Type B pancreatic cell (in vitro differentiated cells): Measurements from ENCODE around the gene PLEKHG4B. TPM values are rescaled to one million over a fixed set of nuclear protein-coding genes. Genes with fewer than 3 reads are reported as not detected.

ENCODE experiments used
- DNase-seq: peaks from one replicate; pipeline ENCODE4 v3.0.0; 2021; ENCODE audit warnings: mixed read lengths; ENCODE audit not compliant: unreplicated experiment; ENCODE audit errors: extremely low spot score
- H3K27ac Mint-ChIP-seq: 2 replicates; pipeline ENCODE4 v1.8.0; 2021; ENCODE audit warnings: mild to moderate bottlenecking, mixed read lengths
- H3K27me3 Mint-ChIP-seq: 2 replicates; pipeline ENCODE4 v1.8.0; 2021; ENCODE audit warnings: mixed read lengths
- H3K36me3 Mint-ChIP-seq: 2 replicates; pipeline ENCODE4 v1.8.0; 2021; ENCODE audit warnings: mixed read lengths
- H3K4me1 Mint-ChIP-seq: one replicate; pipeline ENCODE4 v1.8.0; 2021; ENCODE audit warnings: mixed read lengths; ENCODE audit not compliant: unreplicated experiment
- H3K4me3 Mint-ChIP-seq: 2 replicates; pipeline ENCODE4 v1.8.0; 2021; ENCODE audit warnings: mild to moderate bottlenecking, mixed read lengths
- H3K9me3 Mint-ChIP-seq: 2 replicates; pipeline ENCODE4 v1.8.0; 2021; ENCODE audit warnings: mixed read lengths
- total RNA-seq: library from RNA; stranded (reverse); gene quantifications from 2 replicates; pipeline ENCODE4 v1.2.1, GENCODE V29; 2021; ENCODE audit warnings: low replicate concordance
- TF ChIP-seq, protein P1 (sequence below): fragments of 200-600 bp; sonication (generic); conservative IDR thresholded peaks from 2 replicates; pipeline ENCODE4 v1.5.0; 2021; ENCODE audit warnings: antibody characterized with exemption, mild to moderate bottlenecking

The PLEKHG4B gene
- total RNA-seq, 1 donor from 2014 or later: 32.8 TPM

GRCh38 chr5:173392-174290, 81.7 kb downstream of the PLEKHG4B start:
- Mint-ChIP-seq H3K27ac (peak overlapping the region; percentile 61), H3K4me3 (no peak overlapping the region), H3K9me3 (no peaks in the 10 kb centered on the region), H3K36me3 (peaks cover 6% of the 10 kb centered on the region), H3K27me3 (no peaks in the 10 kb centered on the region), H3K4me1 (peaks cover 6% of the 10 kb centered on the region)
- TF ChIP-seq, protein P1, sequence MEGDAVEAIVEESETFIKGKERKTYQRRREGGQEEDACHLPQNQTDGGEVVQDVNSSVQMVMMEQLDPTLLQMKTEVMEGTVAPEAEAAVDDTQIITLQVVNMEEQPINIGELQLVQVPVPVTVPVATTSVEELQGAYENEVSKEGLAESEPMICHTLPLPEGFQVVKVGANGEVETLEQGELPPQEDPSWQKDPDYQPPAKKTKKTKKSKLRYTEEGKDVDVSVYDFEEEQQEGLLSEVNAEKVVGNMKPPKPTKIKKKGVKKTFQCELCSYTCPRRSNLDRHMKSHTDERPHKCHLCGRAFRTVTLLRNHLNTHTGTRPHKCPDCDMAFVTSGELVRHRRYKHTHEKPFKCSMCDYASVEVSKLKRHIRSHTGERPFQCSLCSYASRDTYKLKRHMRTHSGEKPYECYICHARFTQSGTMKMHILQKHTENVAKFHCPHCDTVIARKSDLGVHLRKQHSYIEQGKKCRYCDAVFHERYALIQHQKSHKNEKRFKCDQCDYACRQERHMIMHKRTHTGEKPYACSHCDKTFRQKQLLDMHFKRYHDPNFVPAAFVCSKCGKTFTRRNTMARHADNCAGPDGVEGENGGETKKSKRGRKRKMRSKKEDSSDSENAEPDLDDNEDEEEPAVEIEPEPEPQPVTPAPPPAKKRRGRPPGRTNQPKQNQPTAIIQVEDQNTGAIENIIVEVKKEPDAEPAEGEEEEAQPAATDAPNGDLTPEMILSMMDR: no peak
- no peak for DNase-seq

DNA sequence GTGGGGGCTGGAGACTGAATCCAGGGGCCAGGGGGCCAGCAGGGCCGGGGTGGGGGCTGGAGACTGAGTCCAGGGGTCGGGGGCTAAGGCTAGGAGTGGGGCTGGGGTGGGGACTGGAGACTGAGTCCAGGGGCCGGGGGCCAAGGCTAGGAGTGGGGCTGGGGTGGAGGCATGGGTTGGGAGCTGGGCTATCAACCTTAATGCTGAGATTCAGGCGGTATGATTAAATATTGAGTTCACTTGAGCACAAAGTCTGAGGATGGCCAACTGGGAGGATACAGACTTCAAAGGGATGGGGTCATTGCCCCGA, 82.3 kb downstream of the PLEKHG4B start:
- H3K4me3 Mint-ChIP-seq: no peak overlapping the region
- no peaks in the 10 kb centered on the region for H3K27me3 Mint-ChIP-seq
- TF ChIP-seq, protein P1: no peak
- H3K36me3 Mint-ChIP-seq: peaks cover 6% of the 10 kb centered on the region
- no peaks in the 10 kb centered on the region for H3K9me3 Mint-ChIP-seq
- H3K4me1 Mint-ChIP-seq: peaks cover 5% of the 10 kb centered on the region
- no peak for DNase-seq
- H3K27ac Mint-ChIP-seq: no peak overlapping the region

DNA sequence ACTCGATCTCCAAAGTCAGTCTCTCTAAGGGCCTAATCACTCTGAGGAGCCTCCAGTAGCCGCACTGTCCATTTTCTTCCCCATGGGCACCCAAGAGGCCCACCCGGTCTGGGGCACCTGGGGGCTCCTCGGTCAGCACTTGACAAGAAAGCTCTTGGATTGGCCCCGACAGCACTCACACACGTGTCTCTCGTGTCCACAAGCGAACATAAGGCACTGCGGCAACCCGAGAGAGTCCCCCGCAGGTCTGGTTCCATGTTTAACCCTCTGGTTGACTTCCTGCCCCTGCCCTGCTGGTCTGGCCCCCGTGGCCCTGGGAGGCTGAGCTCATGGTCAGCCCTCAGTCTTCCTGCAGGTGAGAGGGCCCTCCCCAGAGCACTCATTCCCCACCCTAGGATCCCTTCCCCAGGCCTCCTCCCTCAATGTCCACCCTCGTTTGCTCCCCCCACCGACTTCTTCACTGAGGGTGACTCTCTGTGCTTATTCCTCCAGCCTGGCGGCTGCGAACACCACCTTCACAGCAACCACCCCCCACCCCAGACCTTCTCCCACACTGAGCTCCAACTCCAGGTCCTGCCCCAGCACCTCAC, 83.0 kb downstream of the PLEKHG4B start:
- Mint-ChIP-seq H3K4me3 (no peak overlapping the region), H3K27me3 (no peaks in the 10 kb centered on the region), H3K4me1 (peaks cover 5% of the 10 kb centered on the region), H3K27ac (no peak overlapping the region), H3K9me3 (no peaks in the 10 kb centered on the region), H3K36me3 (peaks cover 6% of the 10 kb centered on the region)
- DNase-seq: no peak
- TF ChIP-seq, protein P1: no peak

GRCh38 chr5:176296-176823, 84.4 kb downstream of the PLEKHG4B start:
- no peak overlapping the region for H3K4me3 Mint-ChIP-seq
- peaks cover 6% of the 10 kb centered on the region for H3K36me3 Mint-ChIP-seq
- H3K4me1 Mint-ChIP-seq: peaks cover 5% of the 10 kb centered on the region
- TF ChIP-seq, protein P1: no peak
- no peaks in the 10 kb centered on the region for H3K9me3 Mint-ChIP-seq
- no peaks in the 10 kb centered on the region for H3K27me3 Mint-ChIP-seq
- H3K27ac Mint-ChIP-seq: no peak overlapping the region
- DNase-seq: no peak

- peaks cover 6% of the 10 kb centered on the region for H3K36me3 Mint-ChIP-seq
- H3K27ac Mint-ChIP-seq: no peak overlapping the region
- DNase-seq: no peak
- H3K27me3 Mint-ChIP-seq: no peaks in the 10 kb centered on the region
- no peak overlapping the region for H3K4me3 Mint-ChIP-seq
- H3K9me3 Mint-ChIP-seq: no peaks in the 10 kb centered on the region
- TF ChIP-seq, protein P1: no peak
- peaks cover 5% of the 10 kb centered on the region for H3K4me1 Mint-ChIP-seq
Observed at GRCh38 chr5:178110-178509, 86.1 kb downstream of the PLEKHG4B start.
